Heart left ventricle (tissue), 16 donors: ENCODE results near the gene MAP3K5. TPM values are rescaled to one million over a fixed set of nuclear protein-coding genes. Genes with fewer than 3 reads are reported as not detected.

Experiments
- ATAC-seq, 4 donors: fragments of 200-7000 bp; cut with Tn5 transposase; one replicate each; pipeline ENCODE4 v1.9.1; 2020 to 2022; ENCODE audit warnings: moderate library complexity in 4 of 4, mild to moderate bottlenecking in 3 of 4, moderate number of reproducible peaks in 1 of 4
- DNase-seq, 5 donors: peaks; one replicate each; pipeline ENCODE4 v3.0.0-alpha.2; 2020
- H3K27ac ChIP-seq, 12 donors: fragments of 200-600 bp; sonication (generic) in 4 of 12; one replicate each; pipeline versions ENCODE4 v1.5.0 to v1.8.0; 2016 to 2022; ENCODE audit warnings: mild to moderate bottlenecking in 2 of 12
- H3K27me3 ChIP-seq, 9 donors: fragments of 200-600 bp; sonication (generic) in 2 of 9; one replicate each; pipeline versions ENCODE4 v1.5.1 to v1.8.0; 2016 to 2022; ENCODE audit warnings: mild to moderate bottlenecking in 3 of 9
- H3K36me3 ChIP-seq, 9 donors: fragments of 200-600 bp; sonication (generic) in 2 of 9; one replicate each; pipeline versions ENCODE4 v1.5.0 to v1.8.0; 2018 to 2022; ENCODE audit warnings: mild to moderate bottlenecking in 2 of 9
- H3K4me1 ChIP-seq, 12 donors: fragments of 200-600 bp; sonication (generic) in 4 of 12; one replicate each; pipeline versions ENCODE4 v1.5.0 to v1.8.0; 2016 to 2022; ENCODE audit warnings: mild to moderate bottlenecking in 3 of 12
- H3K4me3 ChIP-seq, 12 donors: fragments of 200-600 bp; sonication (generic) in 4 of 12; one replicate each; pipeline versions ENCODE4 v1.5.0 to v1.8.0; 2017 to 2022; ENCODE audit warnings: mild to moderate bottlenecking in 9 of 12, moderate library complexity in 4 of 12
- H3K9me3 ChIP-seq, 12 donors: fragments of 200-600 bp; sonication (generic) in 4 of 12; one replicate each; pipeline versions ENCODE4 v1.5.0 to v1.8.0; 2016 to 2022; ENCODE audit warnings: mild to moderate bottlenecking in 1 of 12
- POLR2A ChIP-seq, 2 donors: fragments of 450-650 bp; IDR thresholded peaks; one replicate each; pipeline ENCODE4 v1.6.1; 2017; ENCODE audit warnings: antibody characterized with exemption in 2 of 2, mild to moderate bottlenecking in 2 of 2, moderate library complexity in 2 of 2
- WGBS, 4 donors: extraction: QIAGEN DNeasy Blood & Tissue Kit in 2 of 4; methylation state at CpG; one replicate each; pipeline versions ENCODE4 v1.1.5 to v1.1.7; 2013 to 2018; 5-methylcytosine and 5-hydroxymethylcytosine counted together
- intact Hi-C, 10 donors: fragments of 100-400 bp; cut with DNase I; formaldehyde crosslinking; loops; one replicate each; pipeline versions ENCODE4 v1.11.1 to v1.14.2; 2022
- polyA plus RNA-seq, 2 donors: library from polyadenylated mRNA; stranded (reverse); fragments of 200-250 nt; gene quantifications; one replicate each; pipeline ENCODE4 v1.2.3, GENCODE V29; 2013
- total RNA-seq, 9 donors: library from RNA; depleted of rRNA in 2 of 9; stranded (reverse); fragments of >200 nt in 2 of 9; fragmentation: NEBNext Ultra II Directional in 3 of 9; extraction: Animal tissue kit (Norgen Biotek cat#: 25700) in 3 of 9; gene quantifications; one replicate each; pipeline versions ENCODE4 v1.1.0 to v1.2.4, GENCODE V29; 2016 to 2023
- TF ChIP-seq, protein P1 (sequence below), 12 donors: fragments of 200-600 bp; sonication (generic) in 4 of 12; IDR thresholded peaks; one replicate each; pipeline versions ENCODE4 v1.5.0 to v1.8.0; 2018 to 2022; ENCODE audit warnings: antibody characterized with exemption in 12 of 12, mild to moderate bottlenecking in 5 of 12
- donor health status: ischemic (EF 13 %, LVEDD 7.1; RV severe dilation, severe dysfunction).
- donor health status: healthy with polysubstance abuse.
- donor health status: DM: no; HTN: yes; CAD: no.
- donor health status: DM: no; HTN: no; CAD: no.
- donor health status: ischemic (EF 25% LVEDD 6.9; RV normal size, moderate dysfunction).
- donor health status: ischemic (EF 25% LVEDD 5.7; RV mildly dilated, moderate dysfunction).
- donor health status: healthy.
- donor health status: DM: yes; HTN: yes; CAD: no.
- donor health status: ischemic (EF 35%, LVEDD 5.7; RV mildly dilated, moderate dysfunction).
- donor health status: nonischemic (EF 11% LVEDD 7.7; RV severe dilation, severe dysfunction).
- donor health status: DM: yes; HTN: yes; CAD: no.
- donor health status: PGD.
- donor health status: ischemic (EF 29% LVEDD 5.4; RV normal size, mild dysfunction).
- donor health status: nonischemic (EF 23%, LVEDD 6.1; RV moderate dilation, normal function).

The MAP3K5 gene
- total and polyA plus RNA-seq, 11 donors, result 7.1 to 34.1 (median 27.8) TPM

DNA sequence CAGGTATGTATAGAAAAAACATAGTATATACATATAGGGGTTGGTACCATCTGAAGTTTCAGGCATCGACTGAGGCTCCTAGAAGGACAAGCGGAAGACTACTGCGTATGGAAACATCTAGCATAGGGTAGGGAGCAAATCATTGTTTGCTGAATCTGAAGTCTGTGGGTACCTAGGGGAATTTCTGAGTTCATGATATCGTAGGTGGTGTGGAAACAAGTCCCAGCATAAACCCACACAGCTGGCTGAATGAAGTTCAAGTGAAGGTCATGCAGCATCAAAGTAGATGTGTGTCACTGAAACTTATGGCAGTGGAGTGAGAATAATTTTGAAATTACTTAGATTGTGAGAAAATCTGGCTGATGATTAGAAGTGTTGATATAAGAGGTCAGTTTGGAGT lies 281.5 kb downstream of the MAP3K5 start:
- WGBS, 4 donors, result 75 to 83% (median 80%) methylated on average over 4 of the region's 4 CpGs
- no peaks in the 10 kb centered on the region for H3K36me3 ChIP-seq
- H3K27ac ChIP-seq, result no peak overlapping the region
- no peak for TF ChIP-seq POLR2A (IDR thresholded peaks at IDR 0.05)
- TF ChIP-seq, protein P1, sequence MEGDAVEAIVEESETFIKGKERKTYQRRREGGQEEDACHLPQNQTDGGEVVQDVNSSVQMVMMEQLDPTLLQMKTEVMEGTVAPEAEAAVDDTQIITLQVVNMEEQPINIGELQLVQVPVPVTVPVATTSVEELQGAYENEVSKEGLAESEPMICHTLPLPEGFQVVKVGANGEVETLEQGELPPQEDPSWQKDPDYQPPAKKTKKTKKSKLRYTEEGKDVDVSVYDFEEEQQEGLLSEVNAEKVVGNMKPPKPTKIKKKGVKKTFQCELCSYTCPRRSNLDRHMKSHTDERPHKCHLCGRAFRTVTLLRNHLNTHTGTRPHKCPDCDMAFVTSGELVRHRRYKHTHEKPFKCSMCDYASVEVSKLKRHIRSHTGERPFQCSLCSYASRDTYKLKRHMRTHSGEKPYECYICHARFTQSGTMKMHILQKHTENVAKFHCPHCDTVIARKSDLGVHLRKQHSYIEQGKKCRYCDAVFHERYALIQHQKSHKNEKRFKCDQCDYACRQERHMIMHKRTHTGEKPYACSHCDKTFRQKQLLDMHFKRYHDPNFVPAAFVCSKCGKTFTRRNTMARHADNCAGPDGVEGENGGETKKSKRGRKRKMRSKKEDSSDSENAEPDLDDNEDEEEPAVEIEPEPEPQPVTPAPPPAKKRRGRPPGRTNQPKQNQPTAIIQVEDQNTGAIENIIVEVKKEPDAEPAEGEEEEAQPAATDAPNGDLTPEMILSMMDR (IDR thresholded peaks at IDR 0.05), result no peak
- ATAC-seq, result no peak
- no peak for DNase-seq
- no peaks in the 10 kb centered on the region for H3K27me3 ChIP-seq
- intact Hi-C loops, result no loop called here
- no peaks in the 10 kb centered on the region for H3K9me3 ChIP-seq
- peaks cover 0 to 5% (median 0%) of the 10 kb centered on the region in 12 donors for H3K4me1 ChIP-seq
- H3K4me3 ChIP-seq, result no peak overlapping the region

DNA sequence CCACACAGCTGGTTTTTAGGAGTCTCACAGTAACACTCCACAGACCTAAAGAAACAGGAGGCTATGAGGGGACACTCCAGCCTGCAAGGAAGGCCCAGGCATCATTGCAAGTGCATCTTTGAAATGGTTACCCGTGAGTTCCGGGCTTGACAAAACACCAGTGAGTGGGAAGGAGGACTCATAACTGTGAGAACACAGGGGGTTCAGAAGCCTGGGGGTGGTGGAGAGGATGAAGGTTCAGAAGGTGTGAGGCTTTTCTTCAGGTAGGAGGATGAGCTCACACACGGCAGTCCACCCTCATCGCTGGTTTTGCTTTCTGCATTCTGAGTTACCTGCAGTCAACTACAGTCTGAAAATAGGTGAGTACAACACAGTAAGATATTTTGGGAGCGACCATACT lies 282.0 kb downstream of the MAP3K5 start:
- H3K27me3 ChIP-seq, result no peaks in the 10 kb centered on the region
- no peak overlapping the region for H3K4me3 ChIP-seq
- DNase-seq, result no peak
- H3K4me1 ChIP-seq, result peaks cover 0 to 5% (median 0%) of the 10 kb centered on the region in 12 donors
- H3K36me3 ChIP-seq, result no peaks in the 10 kb centered on the region
- 89 to 90% (median 90%) methylated on average over 5 of the region's 5 CpGs for WGBS, 4 donors
- ATAC-seq, result no peak
- H3K9me3 ChIP-seq, result no peaks in the 10 kb centered on the region
- H3K27ac ChIP-seq, result no peak overlapping the region
- TF ChIP-seq POLR2A (IDR thresholded peaks at IDR 0.05), result no peak
- TF ChIP-seq, protein P1 (IDR thresholded peaks at IDR 0.05), result no peak
- intact Hi-C loops, result no loop called here

DNA sequence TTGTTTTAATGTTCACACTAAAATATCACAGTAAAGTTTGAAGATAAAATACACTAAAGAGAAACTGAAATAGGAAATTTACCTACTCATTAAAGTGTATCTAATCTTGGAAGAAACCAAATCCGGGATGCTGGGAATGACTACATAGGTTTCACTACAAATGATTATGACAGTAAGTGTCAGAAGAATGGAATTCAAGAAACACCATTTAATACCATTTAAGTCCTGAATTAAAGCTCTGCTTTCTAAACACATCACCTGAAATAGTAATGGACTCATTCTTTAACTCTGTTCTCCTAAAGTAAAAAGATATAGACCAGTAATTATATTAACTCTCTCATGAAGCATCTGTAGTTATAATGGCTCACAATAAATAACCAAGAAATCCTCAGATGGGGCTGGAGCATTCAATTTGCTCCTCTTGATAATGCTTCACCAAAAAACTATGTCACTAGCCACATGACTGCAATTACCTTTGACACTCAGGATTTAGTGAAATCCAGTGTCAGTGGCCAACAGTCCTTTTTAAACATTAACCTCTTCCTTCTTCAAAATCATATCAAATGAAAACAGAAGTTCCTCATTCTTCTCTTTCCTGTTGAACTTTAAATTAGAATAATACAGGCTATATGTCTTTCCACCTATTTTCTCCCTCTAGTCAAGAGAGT lies 283.4 kb downstream of the MAP3K5 start:
- no peak overlapping the region for H3K4me3 ChIP-seq
- peaks cover 0 to 5% (median 0%) of the 10 kb centered on the region in 12 donors for H3K4me1 ChIP-seq
- TF ChIP-seq, protein P1 (IDR thresholded peaks at IDR 0.05), result no peak
- no peak for TF ChIP-seq POLR2A (IDR thresholded peaks at IDR 0.05)
- DNase-seq (no peak), ATAC-seq (no peak)
- WGBS, 4 donors, result 57 to 77% (median 61%) methylated on average over 1 of the region's 1 CpG
- intact Hi-C loops, result no loop called here
- no peaks in the 10 kb centered on the region for H3K9me3 ChIP-seq
- no peaks in the 10 kb centered on the region for H3K27me3 ChIP-seq
- no peak overlapping the region for H3K27ac ChIP-seq
- no peaks in the 10 kb centered on the region for H3K36me3 ChIP-seq

Other genes starting within 250 kb of the MAP3K5 start
- gene MAP7, start 242.1 kb downstream of the MAP3K5 start, total RNA-seq, result 1 to 10 TPM; 1.0 to 3.2 (median 2.5) TPM
- gene MAP7, start 242.1 kb downstream of the MAP3K5 start, polyA plus RNA-seq, result 1 to 10 TPM in 1 of 2 donors, under 1 TPM in 1; 0.86 to 1.1 TPM
- 10 to 100 TPM in 6 of 9 donors, 1 to 10 TPM in 3; 6.4 to 22.1 (median 15.6) TPM for gene PEX7, start 30.1 kb upstream of the MAP3K5 start, total RNA-seq
- 1 to 10 TPM; 4.7 to 5.1 TPM for gene PEX7, start 30.1 kb upstream of the MAP3K5 start, polyA plus RNA-seq
- gene SLC35D3, start 129.8 kb upstream of the MAP3K5 start, total RNA-seq, result under 1 TPM in 1 of 9 donors, not detected in 8; 0.16 TPM
- under 1 TPM in 1 of 2 donors, not detected in 1; 0.03 TPM for gene SLC35D3, start 129.8 kb upstream of the MAP3K5 start, polyA plus RNA-seq